DOHH2 (cell line): ENCODE results near the gene STARD6.
A peak's percentile ranks its signal among the peaks of the same experiment; 100 is the strongest.

ENCODE experiments used
- H3F3A ChIP-seq: fragments of 200-600 bp; sonication (generic), shearing (Covaris generic); 2 replicates; pipeline ENCODE4 v1.6.0; 2016; ENCODE audit warnings: antibody characterized with exemption, mild to moderate bottlenecking; ENCODE audit not compliant: control insufficient read depth, insufficient read depth
- H3K27ac ChIP-seq: fragments of 200-600 bp; sonication (generic); 2 replicates; pipeline ENCODE4 v1.5.1; 2014; ENCODE audit warnings: low read depth, mild to moderate bottlenecking, low read length, moderate library complexity
- H3K27me3 ChIP-seq: fragments of 200-600 bp; sonication (generic); 2 replicates; pipeline ENCODE4 v1.6.1; 2014; ENCODE audit warnings: mild to moderate bottlenecking, low read length, mixed read lengths; ENCODE audit not compliant: control insufficient read depth
- H3K36me3 ChIP-seq: fragments of 200-600 bp; sonication (generic); 2 replicates; pipeline ENCODE4 v1.6.1; 2014; ENCODE audit warnings: mild to moderate bottlenecking, low read length, moderate library complexity, mixed read lengths; ENCODE audit not compliant: control insufficient read depth
- H3K4me1 ChIP-seq: fragments of 200-600 bp; sonication (generic); 2 replicates; pipeline ENCODE4 v1.6.1; 2014; ENCODE audit warnings: mild to moderate bottlenecking, low read length, mixed read lengths; ENCODE audit not compliant: control insufficient read depth
- H3K4me2 ChIP-seq: fragments of 200-600 bp; sonication (generic); 2 replicates; pipeline ENCODE4 v1.6.0; 2014; ENCODE audit warnings: mild to moderate bottlenecking, low read length, moderate library complexity
- H3K4me3 ChIP-seq: fragments of 200-600 bp; sonication (generic); 2 replicates; pipeline ENCODE4 v1.5.1; 2014; ENCODE audit warnings: mild to moderate bottlenecking, low read length, mixed read lengths
- H3K79me2 ChIP-seq: fragments of 200-600 bp; sonication (generic); 2 replicates; pipeline ENCODE4 v1.6.1; 2014; ENCODE audit warnings: mild to moderate bottlenecking, low read length, mixed read lengths; ENCODE audit not compliant: control insufficient read depth
- H3K9me2 ChIP-seq: fragments of 200-600 bp; sonication (generic); replicated peaks from 2 replicates; pipeline ENCODE4 v1.6.1; 2014; ENCODE audit warnings: mild to moderate bottlenecking, low read length, mixed read lengths; ENCODE audit not compliant: control insufficient read depth
- H3K9me3 ChIP-seq: fragments of 200-600 bp; sonication (generic); 2 replicates; pipeline ENCODE4 v1.6.1; 2014; ENCODE audit warnings: antibody characterized with exemption, low read length, mixed read lengths; ENCODE audit not compliant: control insufficient read depth, insufficient read depth
- H4K20me1 ChIP-seq: fragments of 200-600 bp; sonication (generic); 2 replicates; pipeline ENCODE4 v1.6.0; 2014; ENCODE audit warnings: low read depth, mild to moderate bottlenecking, antibody characterized with exemption, low read length, moderate library complexity; ENCODE audit not compliant: control insufficient read depth, insufficient read depth
- CTCF ChIP-seq: fragments of 200-600 bp; sonication (generic); IDR thresholded peaks from one replicate; pipeline ENCODE4 v1.5.1; 2014; ENCODE audit warnings: antibody characterized with exemption, mild to moderate bottlenecking, low read depth, low read length; ENCODE audit not compliant: poor library complexity, severe bottlenecking
- EZH2phosphoT487 ChIP-seq: fragments of 200-600 bp; sonication (generic); IDR thresholded peaks from 2 replicates; pipeline ENCODE4 v1.6.1; 2017; ENCODE audit warnings: borderline replicate concordance, mild to moderate bottlenecking, antibody characterized with exemption, low read length, moderate library complexity, mixed read lengths

The STARD6 gene

GRCh38 chr18:54278615-54279014, 79.0 kb downstream of the STARD6 start:
- peaks cover 11% of the 10 kb centered on the region for H3F3A ChIP-seq
- peak overlapping the region; percentile 54 for H3K27ac ChIP-seq
- peaks cover 38% of the 10 kb centered on the region for H3K36me3 ChIP-seq
- peaks cover 43% of the 10 kb centered on the region for H3K4me1 ChIP-seq
- peak overlapping the region; percentile 48; the same call in 1 of the 2 replicates for H3K4me3 ChIP-seq
- no peaks in the 10 kb centered on the region for H4K20me1 ChIP-seq
- H3K27me3 ChIP-seq, result no peaks in the 10 kb centered on the region
- TF ChIP-seq EZH2phosphoT487, result no peak
- TF ChIP-seq CTCF, result no peak
- H3K79me2 ChIP-seq, result no peaks in the 10 kb centered on the region
- H3K4me2 ChIP-seq, result peak overlapping the region; percentile 68
- no peaks in the 10 kb centered on the region for H3K9me2 ChIP-seq
- peaks cover 7% of the 10 kb centered on the region; the same call in 1 of the 2 replicates for H3K9me3 ChIP-seq

DNA sequence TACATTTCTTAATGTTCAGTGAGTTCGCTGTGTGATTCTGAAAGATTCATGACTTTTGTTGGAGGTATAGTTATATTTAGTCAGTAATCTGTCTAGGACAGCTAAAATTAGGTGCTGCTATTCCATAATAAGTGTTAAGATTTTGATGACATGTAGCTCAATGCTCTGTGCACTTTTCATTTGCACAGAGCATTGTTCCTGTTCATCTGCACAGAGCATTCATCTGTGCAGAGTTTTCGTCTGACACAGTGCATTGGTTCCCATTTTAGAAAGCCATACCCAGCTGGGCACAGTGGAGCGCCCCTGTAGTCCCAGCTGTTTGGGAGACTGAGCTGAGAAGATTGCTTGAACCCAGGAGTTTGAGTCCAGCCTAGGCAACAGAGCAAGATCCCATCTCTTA, 79.8 kb downstream of the STARD6 start:
- Histone ChIP-seq H3K27ac (peak overlapping the region; percentile 54), H3K36me3 (peaks cover 38% of the 10 kb centered on the region), H3K4me1 (peaks cover 43% of the 10 kb centered on the region), H3F3A (peaks cover 11% of the 10 kb centered on the region), H3K79me2 (no peaks in the 10 kb centered on the region), H3K9me3 (peaks cover 7% of the 10 kb centered on the region; the same call in 1 of the 2 replicates), H3K4me3 (peak overlapping the region; percentile 48), H3K4me2 (peak overlapping the region; percentile 68), H4K20me1 (no peaks in the 10 kb centered on the region), H3K27me3 (no peaks in the 10 kb centered on the region), H3K9me2 (no peaks in the 10 kb centered on the region)
- TF ChIP-seq EZH2phosphoT487 (no peak), CTCF (no peak)
